NCI-H774 (cell line): Measurements from ENCODE around the gene TMSB4X.
"Not testable (repeated sequence)": the region's sequence is repeated elsewhere in the genome, so short reads cannot be mapped to it uniquely, and the experiment has no call there.

Experiments
- DNase-seq: peaks from one replicate; lab custom pipeline; 2025; lab: John Stamatoyannopoulos, UW

The TMSB4X gene

DNA sequence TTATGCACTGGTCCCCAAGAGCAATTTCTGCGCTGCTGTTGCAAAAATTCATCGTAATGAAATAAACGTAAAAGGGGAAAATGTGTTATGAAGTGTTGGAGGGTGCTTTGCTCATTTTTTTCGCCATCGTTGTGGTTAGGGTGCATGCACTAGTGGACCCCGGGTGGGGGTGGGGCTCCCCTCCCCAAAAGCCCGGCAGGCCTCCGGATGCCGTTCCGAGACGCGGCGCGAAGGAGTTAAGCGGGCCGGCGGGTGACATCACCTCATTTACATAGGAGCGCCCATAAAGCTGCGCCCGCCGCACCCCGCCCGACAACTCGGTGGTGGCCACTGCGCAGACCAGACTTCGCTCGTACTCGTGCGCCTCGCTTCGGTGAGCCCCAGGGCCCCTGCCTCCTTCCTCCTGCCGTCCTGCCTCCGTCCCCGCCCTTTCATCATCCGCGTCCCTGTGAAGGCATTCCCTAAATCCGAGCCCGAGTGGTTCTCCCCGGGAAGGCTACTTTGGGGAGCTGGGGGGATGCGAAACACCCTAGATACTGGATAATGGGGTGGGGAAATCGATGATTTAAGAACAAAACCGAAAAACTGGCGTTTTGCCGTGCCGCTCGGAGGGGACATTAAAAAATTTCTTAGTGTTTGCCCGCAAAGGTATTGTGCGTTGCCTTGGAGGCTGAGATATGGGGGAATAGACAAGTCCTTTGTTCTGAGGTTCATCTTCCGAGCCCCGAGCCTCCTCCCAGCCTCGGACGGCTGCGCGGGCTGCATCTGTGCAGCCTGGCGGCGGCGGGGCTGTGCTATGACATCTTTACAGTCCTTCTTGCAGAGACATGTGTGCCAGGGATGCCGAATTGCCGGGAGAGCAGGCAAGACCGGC is at the start of gene TMSB4X:
TMSB4X (plus strand) TSS at position 315 of the 874 bp plus-strand sequence.
- DNase-seq = peak; percentile 69

DNA sequence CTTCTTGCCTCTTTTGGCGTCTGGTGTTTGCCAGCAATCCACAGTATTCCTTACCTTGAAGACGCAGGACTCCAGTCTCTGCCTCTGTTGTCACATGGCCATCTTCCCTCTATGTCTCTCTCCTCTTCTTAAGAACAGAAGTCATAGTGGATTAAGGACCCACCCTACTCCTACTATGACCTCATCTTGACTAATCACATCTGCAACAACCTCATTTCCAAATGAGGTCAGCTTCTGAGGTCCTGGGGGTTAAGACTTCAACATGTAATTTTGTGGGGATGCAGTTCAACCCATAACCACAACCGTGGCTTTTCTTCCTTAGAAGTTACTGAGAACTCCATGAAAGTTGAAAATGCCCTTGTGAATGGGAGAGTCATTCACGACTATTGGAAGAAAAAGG is 45.2 kb upstream of the TMSB4X start:
- DNase-seq = no peak

DNA sequence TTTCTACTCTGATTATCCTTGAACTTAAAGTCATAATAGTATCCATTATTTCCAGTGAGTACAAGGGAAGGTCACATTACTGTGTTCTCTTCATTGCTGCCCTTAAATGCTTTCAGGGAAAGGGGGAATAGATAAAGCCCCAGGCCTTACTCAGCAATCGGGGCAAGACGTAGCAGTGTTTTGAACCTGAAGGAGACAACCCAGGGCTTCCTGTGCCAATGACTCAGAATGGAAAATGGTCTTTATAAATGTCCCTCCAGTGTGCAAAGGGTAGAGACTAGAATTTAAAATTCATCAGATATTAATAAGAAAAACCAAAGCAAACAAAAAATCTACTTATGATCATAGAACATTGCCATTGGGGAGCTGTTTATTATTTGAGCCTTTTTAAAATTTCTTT is 44.8 kb upstream of the TMSB4X start:
- DNase-seq = no peak

DNA sequence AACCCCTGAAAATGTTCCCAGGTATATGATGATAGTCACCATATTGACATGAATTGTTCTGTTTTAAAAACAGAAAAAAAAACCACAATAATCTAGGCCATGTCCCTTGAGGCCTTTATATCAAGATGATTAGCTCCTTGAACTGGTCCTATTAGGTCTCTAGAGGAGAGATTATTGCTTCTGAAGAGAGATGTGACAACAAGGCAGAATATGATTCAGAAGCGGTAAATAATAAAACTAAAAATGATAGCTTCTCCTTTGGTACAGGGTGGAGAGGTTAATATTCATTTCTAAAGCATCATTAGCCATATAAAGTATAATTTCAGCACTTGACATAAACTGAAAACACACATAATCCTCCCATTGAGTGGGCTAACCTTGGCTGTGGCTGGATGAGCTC is 42.7 kb upstream of the TMSB4X start:
- DNase-seq = no peak

DNA sequence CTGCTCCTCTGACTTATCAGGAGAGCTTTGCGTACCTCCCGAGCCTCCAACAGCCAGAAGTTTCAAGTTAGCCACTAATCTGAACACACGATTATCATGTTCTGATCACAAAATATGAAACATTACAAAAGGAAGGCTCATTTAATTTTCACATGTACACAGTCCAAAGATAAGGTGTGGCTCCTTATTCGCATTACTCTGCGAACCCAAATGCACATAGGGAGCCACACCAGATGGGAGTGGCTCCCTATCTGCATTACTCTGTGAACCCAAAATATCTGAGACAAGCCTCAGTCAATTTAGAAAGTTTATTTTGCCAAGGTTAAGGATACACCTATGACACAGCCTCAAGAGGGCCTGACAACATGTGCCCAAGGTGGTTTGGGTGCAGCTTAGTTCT is 40.1 kb upstream of the TMSB4X start:
- no peak for DNase-seq

DNA sequence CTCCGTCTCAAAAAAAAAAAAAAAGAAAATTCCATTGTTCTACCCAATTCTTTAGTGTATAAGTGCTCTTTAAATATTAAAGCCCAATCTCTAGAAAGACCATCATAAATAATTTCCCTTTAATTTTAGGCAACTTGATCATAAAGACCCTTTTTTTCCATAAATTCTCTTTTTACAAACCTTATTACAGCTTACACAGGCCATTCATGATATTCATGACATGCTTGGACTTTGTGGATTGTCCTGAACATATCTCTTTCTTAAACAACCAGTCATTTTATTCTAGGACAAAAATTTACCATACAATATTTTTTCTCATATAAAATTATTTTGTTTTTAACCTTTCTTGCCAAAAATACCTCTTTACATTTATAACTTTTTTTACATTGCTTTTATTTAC is 38.0 kb upstream of the TMSB4X start:
- DNase-seq = no peak

DNA sequence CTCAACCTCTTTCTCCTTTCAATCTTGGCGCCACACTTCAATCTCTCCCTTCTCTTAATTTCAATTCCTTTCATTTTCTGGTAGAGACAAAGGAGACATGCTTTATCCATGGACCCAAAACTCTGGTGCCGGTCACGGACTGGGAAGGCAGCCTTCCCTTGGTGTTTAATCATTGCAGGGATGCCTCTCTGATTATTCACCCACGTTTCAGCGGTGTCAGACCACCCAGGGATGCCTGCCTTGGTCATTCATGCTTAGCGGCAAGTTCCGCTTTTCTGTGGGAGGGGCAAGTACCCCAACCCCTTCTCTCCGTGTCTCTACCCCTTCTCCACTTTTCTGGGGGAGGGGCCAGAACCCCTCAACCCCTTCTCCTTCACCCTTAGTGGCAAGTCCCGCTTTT is 34.4 kb upstream of the TMSB4X start:
- not testable (repeated sequence) for DNase-seq

DNA sequence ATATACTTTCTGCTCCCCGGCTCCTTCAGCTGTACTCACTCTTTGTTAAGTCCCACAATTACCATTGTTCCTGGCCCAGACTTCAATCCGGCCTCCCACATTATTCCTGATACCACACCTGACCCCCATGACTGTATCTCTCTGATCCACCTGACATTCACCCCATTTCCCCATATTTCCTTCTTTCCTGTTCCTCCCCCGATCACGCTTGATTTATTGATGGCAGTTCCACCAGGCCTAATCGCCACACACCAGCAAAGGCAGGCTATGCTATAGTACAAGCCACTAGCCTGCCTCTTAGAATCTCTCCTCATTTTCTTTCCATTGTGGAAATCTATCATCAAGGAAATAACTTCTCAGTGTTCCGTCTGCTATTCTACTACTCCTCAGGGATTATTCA is 31.3 kb upstream of the TMSB4X start:
- not testable (repeated sequence) for DNase-seq

DNA sequence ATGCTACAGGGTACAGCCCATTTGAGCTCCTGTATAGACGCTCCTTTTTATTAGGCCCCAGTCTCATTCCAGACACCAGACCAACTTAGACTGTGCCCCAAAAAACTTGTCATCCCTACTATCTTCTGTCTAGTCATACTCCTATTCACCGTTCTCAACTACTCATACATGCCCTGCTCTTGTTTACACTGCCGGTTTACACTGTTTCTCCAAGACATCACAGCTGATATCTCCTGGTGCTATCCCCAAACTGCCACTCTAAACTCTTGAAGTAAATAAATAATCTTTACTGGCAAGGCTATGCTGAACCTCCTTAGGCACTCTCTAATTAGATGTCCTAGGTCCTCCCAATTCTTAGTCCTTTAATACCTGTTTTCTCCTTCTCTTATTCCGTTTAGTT is 30.5 kb upstream of the TMSB4X start:
- not testable (repeated sequence) for DNase-seq

DNA sequence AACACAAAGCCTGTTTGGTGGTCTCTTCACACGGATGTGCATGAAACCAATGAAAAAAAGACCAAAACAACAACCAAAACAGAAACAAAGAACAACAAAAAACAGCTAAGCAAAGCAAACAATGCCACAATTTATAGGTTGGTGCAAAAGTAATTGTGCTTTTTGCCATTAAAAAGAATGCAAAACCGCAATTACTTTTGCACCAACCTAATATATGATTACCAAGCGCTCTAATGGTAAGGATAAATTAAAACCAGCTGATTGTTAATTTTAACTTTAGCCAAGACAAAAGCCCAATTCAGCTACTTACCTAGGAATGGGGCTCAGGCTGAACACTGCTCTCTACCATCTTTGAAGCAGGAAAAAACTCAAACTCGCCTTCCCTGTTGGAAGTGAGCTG is 29.4 kb upstream of the TMSB4X start:
- no peak for DNase-seq

DNA sequence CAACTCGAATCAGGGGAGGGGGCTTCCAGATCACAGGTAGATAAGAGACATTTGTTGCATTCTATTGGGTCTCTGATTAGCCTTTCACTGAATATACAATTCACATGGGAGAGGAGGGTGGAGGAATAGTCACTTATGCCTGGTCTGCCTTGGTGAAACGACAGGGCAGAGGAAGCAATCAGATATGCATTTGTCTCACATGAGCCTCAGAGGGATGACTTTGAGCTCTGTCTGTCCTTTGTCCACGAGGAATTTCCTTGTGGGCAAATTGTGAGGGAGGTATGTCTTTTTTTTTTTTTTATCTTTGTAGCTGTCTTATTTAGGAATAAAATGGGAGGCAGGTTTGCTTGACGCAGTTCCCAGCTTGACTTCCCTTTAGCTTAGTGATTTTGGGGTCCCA is 28.5 kb upstream of the TMSB4X start:
- DNase-seq = no peak

DNA sequence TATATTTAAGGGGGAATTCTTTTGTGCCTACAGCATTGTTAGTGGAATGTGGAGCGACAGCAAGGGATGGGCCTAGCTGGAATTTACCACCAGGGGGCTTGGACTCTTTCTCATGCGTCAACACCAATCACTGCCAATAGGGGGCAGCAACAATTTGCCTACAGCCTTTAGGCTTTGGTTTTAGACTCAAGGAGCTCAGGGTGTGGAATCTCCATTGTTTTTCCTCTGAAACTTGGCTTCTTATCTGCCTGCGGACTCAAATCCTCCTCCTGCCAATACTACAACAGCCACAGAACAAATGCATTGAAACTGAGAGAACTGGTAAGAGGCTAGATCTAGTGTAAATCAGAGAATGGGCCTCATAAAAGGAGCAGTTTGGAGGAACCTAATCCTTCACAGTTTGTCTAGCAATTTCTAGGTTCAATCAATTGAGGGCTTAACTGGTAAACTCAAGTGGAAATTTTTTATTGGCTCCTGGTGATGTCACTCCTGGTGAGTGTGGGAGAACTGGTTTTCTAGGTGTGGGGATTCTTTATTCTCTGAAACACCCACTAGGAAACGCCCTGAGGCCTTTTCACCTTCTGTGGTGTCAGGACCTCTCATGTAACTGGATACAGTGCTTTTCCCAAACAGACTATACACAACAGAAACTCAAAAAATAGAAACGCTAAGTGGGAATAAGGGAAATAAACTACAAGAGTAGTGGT is 27.9 kb upstream of the TMSB4X start:
- peak; percentile 55 for DNase-seq

DNA sequence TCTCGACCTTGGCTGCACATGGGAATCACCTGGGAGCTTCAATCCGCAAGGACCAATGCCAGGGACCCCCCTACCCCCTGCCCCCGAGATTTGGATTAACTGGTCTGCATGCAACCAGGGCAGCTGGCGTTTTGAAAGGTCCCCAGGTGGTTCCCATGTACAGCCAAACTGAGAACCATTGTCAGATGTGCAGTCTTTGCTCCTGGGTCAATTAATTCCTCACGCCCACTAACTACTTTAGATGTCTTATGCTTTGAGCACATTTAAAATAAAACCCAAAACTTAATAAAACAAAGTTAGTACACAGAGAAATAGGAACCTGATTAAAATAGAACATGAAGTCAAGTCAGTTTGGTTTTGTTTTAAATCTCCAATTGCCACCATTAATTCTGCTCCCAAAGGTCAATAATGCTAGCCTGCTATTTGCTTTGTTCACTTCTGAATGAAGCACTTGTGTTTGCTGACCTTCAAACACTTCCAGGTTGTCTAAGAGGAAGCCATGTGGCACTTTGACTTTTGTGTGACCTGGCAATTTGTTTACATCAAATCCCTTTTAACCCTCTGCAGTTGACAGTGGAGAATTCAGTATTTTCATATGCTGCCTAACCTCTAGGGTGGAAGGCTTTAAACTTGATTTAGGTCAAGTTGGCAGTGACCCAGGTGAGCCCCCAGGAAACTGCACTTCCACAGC is 27.2 kb upstream of the TMSB4X start:
- no peak for DNase-seq

DNA sequence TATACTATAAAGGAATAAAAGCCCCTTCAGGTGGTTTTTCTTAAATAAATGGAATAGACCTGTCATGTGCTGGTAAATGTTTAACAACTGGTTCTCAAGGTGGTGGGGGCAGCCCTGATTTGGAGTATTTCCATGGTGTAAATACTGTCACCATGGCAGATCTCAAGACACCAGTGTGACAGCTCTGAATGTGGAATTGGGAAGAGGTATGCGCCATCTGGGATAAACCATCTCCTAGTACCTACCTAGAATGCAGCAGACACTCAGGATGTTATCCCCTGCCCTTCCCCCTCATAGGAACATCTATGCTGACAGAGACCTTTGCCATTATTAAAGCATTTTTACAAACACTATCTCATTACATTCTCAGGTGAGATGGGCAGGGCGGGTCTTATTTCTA is 26.4 kb upstream of the TMSB4X start:
- no peak for DNase-seq

DNA sequence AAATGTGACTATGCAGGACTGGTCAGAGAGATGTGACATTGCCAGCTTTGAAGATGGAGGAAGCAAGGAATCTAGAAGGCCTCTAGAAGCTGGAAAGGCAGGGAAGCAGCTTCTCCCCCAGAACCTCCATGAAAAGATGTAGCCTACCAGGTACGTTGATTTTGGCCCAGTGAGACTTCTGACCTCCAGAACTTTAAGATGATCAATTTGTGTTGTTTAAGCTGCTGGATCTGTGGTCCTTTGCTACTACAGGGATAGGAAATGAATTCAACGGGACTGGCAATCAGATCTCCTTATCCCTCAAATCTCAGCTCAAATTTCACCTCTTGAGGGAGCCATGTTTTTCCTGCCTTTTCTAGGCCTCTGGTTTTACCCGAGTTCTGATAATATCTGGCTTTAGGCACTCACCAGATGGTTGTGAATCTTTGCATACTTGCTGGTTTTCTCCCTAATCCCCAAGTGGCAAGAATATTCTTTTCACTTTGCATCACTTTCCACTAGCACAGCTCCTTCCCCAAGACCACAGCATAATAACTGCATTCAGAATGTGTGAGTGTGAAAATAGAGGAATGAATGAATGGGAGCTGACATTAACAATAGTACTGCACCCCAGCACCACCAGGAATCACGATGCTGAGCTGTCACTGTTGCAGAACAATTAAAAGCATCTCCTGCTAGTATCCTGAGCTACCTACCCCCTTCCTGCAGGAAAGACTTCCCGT is 25.5 kb upstream of the TMSB4X start:
- no peak for DNase-seq

DNA sequence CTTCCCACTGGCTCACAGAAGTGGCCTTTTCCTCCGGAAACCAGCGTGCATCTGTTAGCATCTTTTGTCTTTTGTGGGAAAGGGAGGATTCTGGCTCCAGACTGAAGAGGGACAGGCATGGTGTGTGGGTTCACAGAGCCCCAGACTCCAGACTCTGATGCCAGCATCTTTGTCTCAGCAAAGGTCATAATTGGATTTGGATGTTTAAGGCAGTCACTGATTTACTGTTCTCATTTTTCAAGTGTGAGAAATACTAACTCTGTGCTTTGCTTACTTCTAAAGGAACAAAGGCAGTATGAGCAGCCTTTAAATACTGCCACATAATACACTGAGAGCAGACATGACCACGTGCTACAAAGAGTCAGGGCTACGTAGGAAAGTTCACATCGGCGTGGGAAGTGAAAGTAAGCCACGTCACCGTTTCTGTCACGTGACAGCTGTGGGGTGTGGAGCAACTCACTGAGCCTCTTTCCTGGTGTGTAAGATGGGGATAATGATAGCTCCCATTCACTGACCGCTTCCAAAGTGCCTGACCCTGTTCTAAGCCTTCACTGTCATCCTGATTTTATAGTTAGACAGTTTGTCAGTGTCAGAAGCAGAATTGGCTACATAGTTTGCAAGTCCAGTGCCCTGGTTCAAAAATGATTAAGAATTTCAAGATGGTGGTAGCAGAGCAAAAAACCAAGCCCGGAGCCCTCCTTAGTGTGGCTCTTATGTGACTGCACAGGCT is 24.8 kb upstream of the TMSB4X start:
- peak; percentile 1 for DNase-seq

DNA sequence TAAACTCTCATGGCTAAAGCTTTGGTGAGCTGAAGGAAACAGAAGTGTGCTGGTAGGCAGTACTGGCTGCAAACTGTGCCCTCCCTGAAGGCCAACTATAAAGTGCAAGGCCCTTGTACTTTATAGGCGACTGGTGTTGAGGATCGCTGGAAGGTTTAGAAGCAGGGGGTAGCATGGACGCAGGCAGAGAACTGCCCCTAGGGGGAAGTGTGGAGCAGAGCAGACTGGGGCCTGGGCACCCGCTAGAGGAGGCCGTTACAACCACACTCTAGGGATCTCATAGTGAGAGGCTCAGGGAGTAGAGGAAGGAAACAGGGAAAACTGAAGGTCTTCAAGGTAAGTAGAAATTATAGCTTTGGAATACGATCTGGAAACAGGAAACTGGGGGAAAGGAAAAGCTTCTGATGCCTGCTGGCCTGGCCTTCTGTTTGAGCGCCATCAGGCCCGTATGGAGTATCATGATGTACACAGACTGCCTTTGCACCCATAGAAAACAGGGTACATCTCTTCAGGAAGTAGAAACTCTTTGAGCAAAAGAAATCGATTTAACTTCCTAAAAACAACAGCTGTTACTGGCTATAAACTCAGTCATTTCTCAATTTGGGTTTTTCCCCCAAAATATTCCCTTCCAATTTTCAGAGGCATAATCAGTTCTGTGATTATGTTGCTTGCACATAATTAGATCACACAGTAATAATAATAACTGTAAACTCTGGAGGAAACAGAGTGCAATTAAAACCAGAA is 23.9 kb upstream of the TMSB4X start:
- DNase-seq = no peak

DNA sequence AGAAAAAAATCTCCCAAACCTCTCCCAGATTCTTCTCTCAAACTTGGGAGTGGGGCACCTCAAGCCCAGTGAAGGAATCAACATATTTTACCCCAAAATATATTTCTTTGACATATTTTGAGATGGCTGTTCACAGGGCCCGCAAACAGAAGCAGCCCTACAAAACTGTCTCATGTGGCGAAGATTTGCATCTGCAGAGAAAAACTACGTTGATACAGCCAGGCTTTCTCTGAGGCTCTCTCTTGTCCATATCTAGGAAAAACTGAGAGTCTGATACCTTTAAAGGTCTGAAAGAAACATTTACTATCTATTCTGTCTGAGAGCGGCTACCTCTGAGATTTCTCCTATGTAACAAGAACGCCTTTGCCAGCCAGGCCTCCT is 23.3 kb upstream of the TMSB4X start:
- DNase-seq = no peak

DNA sequence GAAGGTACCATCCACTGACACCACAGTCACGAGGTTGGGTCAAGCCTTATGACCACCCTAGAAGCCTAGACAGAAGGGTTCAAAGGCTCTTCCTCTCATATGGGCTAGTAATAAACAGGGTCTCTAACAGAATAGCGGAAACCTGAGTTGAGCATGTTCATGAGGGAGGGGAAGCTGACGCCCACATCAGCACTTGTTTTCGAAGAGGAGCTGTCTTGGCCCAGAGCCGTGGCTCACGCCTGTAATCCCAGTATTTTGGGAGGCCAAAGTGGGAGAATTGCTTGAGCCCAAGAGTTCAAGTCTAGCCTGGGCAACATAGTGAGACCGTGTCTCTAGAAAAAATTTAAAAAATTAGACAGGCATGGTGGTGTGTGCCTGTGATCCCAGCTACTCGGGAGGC is 21.5 kb upstream of the TMSB4X start:
- DNase-seq = no peak

DNA sequence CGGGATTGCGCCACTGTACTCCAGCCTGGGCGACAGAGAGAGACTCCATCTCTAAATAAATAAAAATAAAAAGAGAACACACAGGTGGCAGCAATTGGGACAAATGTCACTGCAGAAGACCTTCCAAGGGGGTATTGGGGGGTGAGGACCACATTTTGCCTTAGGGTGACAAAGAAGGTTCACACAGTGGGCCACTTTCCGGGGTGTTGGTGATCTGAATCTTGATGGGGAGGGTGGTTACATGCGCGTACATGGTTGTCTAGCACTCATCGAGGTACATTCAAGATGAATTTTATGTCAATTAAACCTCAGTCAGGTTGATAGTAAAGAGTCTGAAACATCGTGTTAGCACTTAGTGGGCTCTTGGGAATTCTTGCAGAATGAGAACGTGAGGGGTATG is 20.5 kb upstream of the TMSB4X start:
- DNase-seq = no peak

DNA sequence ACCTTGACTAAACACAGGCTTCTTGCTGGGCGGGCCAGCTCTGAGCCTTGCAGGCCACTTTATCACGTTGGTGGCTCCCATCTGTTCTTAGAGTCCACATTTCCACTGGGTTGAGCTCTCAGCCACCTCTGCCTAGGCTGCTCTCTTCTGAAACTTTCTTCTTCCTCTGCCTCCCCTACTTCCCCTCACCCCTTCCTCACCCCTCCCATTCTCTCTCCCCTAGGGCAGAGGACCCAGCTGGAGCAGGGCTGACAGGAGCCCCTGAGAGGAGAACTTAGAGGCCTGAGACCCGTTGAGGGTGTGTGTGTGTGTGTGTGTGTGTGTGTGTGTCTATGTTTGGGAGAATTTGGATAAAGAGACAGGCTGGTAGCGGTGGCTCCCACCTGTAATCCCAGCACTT is 19.9 kb upstream of the TMSB4X start:
- no peak for DNase-seq
